CD4-positive, alpha-beta T cell treated with Interleukin-17A for 1 hour (primary cell): ENCODE results near the gene GDF11.
"Not testable (repeated sequence)": the region's sequence is repeated elsewhere in the genome, so short reads cannot be mapped to it uniquely, and the experiment has no call there.

ENCODE experiments used
- DNase-seq: peaks from one replicate; pipeline ENCODE4 v3.0.0-alpha.2; 2020

The GDF11 gene

GRCh38 chr12:55743406-55744339 lies 751 bp downstream of the GDF11 start:
- DNase-seq = peak; percentile 57

GRCh38 chr12:55744340-55745030 lies 1.6 kb downstream of the GDF11 start:
- no peak for DNase-seq

- DNase-seq = no peak
These were observed 2.6 kb downstream of the GDF11 start for GRCh38 chr12:55745361-55746173.

- no peak for DNase-seq
These were observed 3.4 kb downstream of the GDF11 start for GRCh38 chr12:55746174-55746912.

GRCh38 chr12:55746913-55747231 lies 4.0 kb downstream of the GDF11 start:
- no peak for DNase-seq

GRCh38 chr12:55748230-55748993 lies 5.5 kb downstream of the GDF11 start:
- DNase-seq = no peak

GRCh38 chr12:55755246-55755645 lies 12.3 kb downstream of the GDF11 start:
- no peak for DNase-seq

- no peak for DNase-seq
These were observed 14.8 kb downstream of the GDF11 start for GRCh38 chr12:55757701-55758100.

- DNase-seq = not testable (repeated sequence)
These were observed 15.7 kb downstream of the GDF11 start for GRCh38 chr12:55758575-55758974.

- no peak for DNase-seq
These were observed 17.7 kb downstream of the GDF11 start for GRCh38 chr12:55760663-55761062.

- DNase-seq = no peak
These were observed 19.7 kb downstream of the GDF11 start for GRCh38 chr12:55762646-55763045.

GRCh38 chr12:55765736-55766290 lies 22.9 kb downstream of the GDF11 start:
- DNase-seq = no peak

GRCh38 chr12:55767156-55767555 lies 24.2 kb downstream of the GDF11 start:
- DNase-seq = no peak

GRCh38 chr12:55771736-55772135 lies 28.8 kb downstream of the GDF11 start:
- DNase-seq = no peak

GRCh38 chr12:55777856-55778255 lies 34.9 kb downstream of the GDF11 start:
- no peak for DNase-seq

GRCh38 chr12:55780685-55781084 lies 37.8 kb downstream of the GDF11 start:
- peak; percentile 12 for DNase-seq

GRCh38 chr12:55788546-55788945 lies 45.6 kb downstream of the GDF11 start:
- DNase-seq = no peak

GRCh38 chr12:55789171-55789570 lies 46.2 kb downstream of the GDF11 start:
- DNase-seq = no peak

GRCh38 chr12:55789893-55790292 lies 47.0 kb downstream of the GDF11 start:
- DNase-seq = no peak

GRCh38 chr12:55795950-55796349 lies 53.0 kb downstream of the GDF11 start:
- no peak for DNase-seq

GRCh38 chr12:55797068-55797467 lies 54.1 kb downstream of the GDF11 start:
- peak; percentile 19 for DNase-seq

GRCh38 chr12:55797550-55797949 lies 54.6 kb downstream of the GDF11 start:
- DNase-seq = no peak
